ENCODE results near the gene ERC1.

DNA sequence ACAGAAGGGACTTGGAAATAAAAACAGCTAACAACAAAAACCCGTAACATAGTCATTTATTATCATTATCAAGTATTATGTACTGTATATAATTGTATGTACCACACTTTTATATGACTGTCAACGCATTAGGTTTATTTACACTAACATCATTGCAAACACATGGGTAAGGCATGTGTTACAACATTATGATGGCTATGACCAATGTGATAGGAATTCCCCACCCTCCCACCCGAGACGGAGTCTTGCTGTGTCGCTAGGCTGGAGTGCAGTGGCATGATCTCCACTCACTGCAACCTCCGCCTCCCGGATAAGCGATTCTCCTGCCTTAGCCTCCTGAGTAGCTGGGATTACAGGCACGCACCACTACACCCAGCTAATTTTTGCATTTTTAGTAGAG lies 82.6 kb downstream of the ERC1 start:
- no peak for TF ChIP-seq CTCF (IDR thresholded peaks at IDR 0.05; ENCODE audit: low read depth, low read length, poor library complexity, severe bottlenecking)
- TF ChIP-seq EZH2phosphoT487 (IDR thresholded peaks at IDR 0.05; ENCODE audit: borderline replicate concordance, low read length) = no peak

Measured in DOHH2 (cell line).